HCT116 (cell line): ENCODE measurements around the gene GBP2. TPM values are rescaled to one million over a fixed set of nuclear protein-coding genes. Genes with fewer than 3 reads are reported as not detected.

Source experiments
- ATAC-seq: fragments of 200-7000 bp; cut with Tn5 transposase; 2 replicates; pipeline ENCODE4 v1.9.1; 2020; ENCODE audit warnings: mild to moderate bottlenecking, moderate library complexity
- BruUV-seq: library from RNA; stranded (reverse); fragments of 400-500 nt; replicated peaks from 2 replicates; lab custom pipeline; 2021; lab: Mats Ljungman, UMichigan
- CTCF ChIA-PET: fragments of 300-600 bp; sonication (Branson Sonifier 250); formaldehyde crosslinking; loops from one replicate; lab custom pipeline; 2021; ENCODE audit warnings: antibody characterized with exemption; lab: Charles Lee
- POLR2A ChIA-PET: fragments of 300-600, 350-600 bp; sonication (Branson Sonifier 250); formaldehyde crosslinking; loops from one replicate; lab custom pipeline; 2021; ENCODE audit warnings: antibody characterized with exemption; lab: Charles Lee
- RAD21 ChIA-PET, 2 experiments: fragments of 300-600 bp; sonication (Branson Sonifier 250); formaldehyde crosslinking; loops; one replicate each; lab custom pipeline; 2023; ENCODE audit warnings: low total read pairs in 2 of 2; ENCODE audit not compliant: uncharacterized antibody in 2 of 2, unreplicated experiment in 2 of 2, low non-redundant PET in 1 of 2; lab: Charles Lee
- DNase-seq: peaks from one replicate; pipeline ENCODE4 v3.0.0-alpha.2; 2010; ENCODE audit warnings: low read depth, low spot score
- H2AFZ ChIP-seq: fragments of 200-600 bp; shearing (Covaris generic), sonication (generic); 2 replicates; pipeline ENCODE4 v1.6.1; 2017; ENCODE audit warnings: low read depth, mixed run types, mixed read lengths, antibody characterized with exemption, low read length; ENCODE audit not compliant: poor library complexity, severe bottlenecking
- H3K27ac ChIP-seq: 2 replicates; pipeline ENCODE4 v1.5.1; 2012; ENCODE audit warnings: low read depth, low read length
- H3K27me3 ChIP-seq: fragments of 200-600 bp; sonication (generic); 2 replicates; pipeline ENCODE4 v1.6.1; 2016; ENCODE audit warnings: mixed run types, low read length, mixed read lengths; ENCODE audit not compliant: insufficient read depth
- H3K36me3 ChIP-seq, 2 experiments: fragments of 200-500 bp in 1 of 2; fragments of 200-600 bp in 1 of 2; sonication (Bioruptor generic) in 1 of 2; sonication (generic) in 1 of 2; 2 replicates each; pipeline versions ENCODE4 v1.5.1 to v1.6.1; 2014 to 2016; ENCODE audit warnings: low read length in 2 of 2, inconsistent platforms in 1 of 2, mixed read lengths in 1 of 2, mixed run types in 1 of 2; ENCODE audit not compliant: insufficient read depth in 2 of 2, control insufficient read depth in 1 of 2
- H3K4me1 ChIP-seq, 2 experiments: fragments of 200-600 bp in 1 of 2; sonication (generic) in 1 of 2; 2 replicates each; pipeline versions ENCODE4 v1.5.1 to v1.6.1; 2012 to 2017; ENCODE audit warnings: low read length in 2 of 2, inconsistent platforms in 1 of 2, mild to moderate bottlenecking in 1 of 2, mixed read lengths in 1 of 2, mixed run types in 1 of 2, moderate library complexity in 1 of 2; ENCODE audit not compliant: insufficient read depth in 2 of 2, control insufficient read depth in 1 of 2
- H3K4me2 ChIP-seq: fragments of 200-600 bp; sonication (generic); 2 replicates; pipeline ENCODE4 v1.6.1; 2017; ENCODE audit warnings: mixed run types, low read length, mixed read lengths
- H3K4me3 ChIP-seq, 2 experiments: fragments of 200-600 bp in 1 of 2; sonication (generic) in 1 of 2; replicated peaks in 1 of 2; 2 replicates each; pipeline ENCODE4 v1.5.1; 2011 to 2016; ENCODE audit warnings: low read length in 2 of 2, control low read depth in 1 of 2, low read depth in 1 of 2, mild to moderate bottlenecking in 1 of 2, mixed read lengths in 1 of 2, mixed run types in 1 of 2
- H3K79me2 ChIP-seq: fragments of 200-600 bp; sonication (generic); 2 replicates; pipeline ENCODE4 v1.6.1; 2017; ENCODE audit warnings: mild to moderate bottlenecking, mixed run types, low read length, moderate library complexity, mixed read lengths; ENCODE audit not compliant: insufficient read depth
- H3K9ac ChIP-seq: fragments of 200-600 bp; sonication (generic); 2 replicates; pipeline ENCODE4 v1.6.1; 2016; ENCODE audit warnings: low read length, mixed read lengths
- H3K9me2 ChIP-seq: fragments of 200-600 bp; sonication (generic), shearing (Covaris generic); 2 replicates; pipeline ENCODE4 v1.6.1; 2017; ENCODE audit warnings: mixed run types, mild to moderate bottlenecking, moderate library complexity; ENCODE audit not compliant: insufficient read depth
- H3K9me3 ChIP-seq, 2 experiments: fragments of 200-500 bp in 1 of 2; fragments of 200-600 bp in 1 of 2; sonication (Bioruptor generic) in 1 of 2; sonication (generic) in 1 of 2; 2 replicates each; pipeline ENCODE4 v1.6.1; 2014 to 2017; ENCODE audit warnings: low read length in 2 of 2, mixed read lengths in 2 of 2, inconsistent platforms in 1 of 2, low read depth in 1 of 2, mild to moderate bottlenecking in 1 of 2, mixed run types in 1 of 2, moderate library complexity in 1 of 2; ENCODE audit not compliant: control insufficient read depth in 1 of 2, insufficient read depth in 1 of 2
- H4K20me1 ChIP-seq: fragments of 200-600 bp; sonication (generic), shearing (Covaris generic); 2 replicates; pipeline ENCODE4 v1.6.1; 2017; ENCODE audit warnings: mixed run types, mild to moderate bottlenecking, moderate library complexity; ENCODE audit not compliant: insufficient read depth
- EGR1 ChIP-seq: IDR thresholded peaks from 2 replicates; pipeline ENCODE4 v1.6.1; 2012; ENCODE audit warnings: low read depth
- FOSL1 ChIP-seq: IDR thresholded peaks from 2 replicates; pipeline ENCODE4 v1.6.1; 2012; ENCODE audit warnings: low read depth
- POLR2A ChIP-seq: IDR thresholded peaks from 2 replicates; pipeline ENCODE4 v1.7.0; 2011; ENCODE audit warnings: borderline replicate concordance; ENCODE audit not compliant: insufficient read depth, insufficient read length; ENCODE audit errors: extremely low read depth
- RAD21 ChIP-seq: IDR thresholded peaks from 2 replicates; pipeline ENCODE4 v1.6.1; 2012; ENCODE audit warnings: low read depth, mild to moderate bottlenecking
- SIN3A ChIP-seq: IDR thresholded peaks from 2 replicates; pipeline ENCODE4 v1.6.1; 2012; ENCODE audit warnings: low read depth
- SP1 ChIP-seq: IDR thresholded peaks from 2 replicates; pipeline ENCODE4 v1.6.1; 2012; ENCODE audit warnings: low read depth
- SRF ChIP-seq: IDR thresholded peaks from 2 replicates; pipeline ENCODE4 v1.6.1; 2012; ENCODE audit warnings: low read depth
- YY1 ChIP-seq: IDR thresholded peaks from 2 replicates; pipeline ENCODE4 v1.6.1; 2011; ENCODE audit warnings: low read length, low read depth, moderate library complexity, mild to moderate bottlenecking; ENCODE audit not compliant: insufficient replicate concordance; ENCODE audit errors: extremely low read depth
- intact Hi-C: fragments of 100-400 bp; cut with micrococcal nuclease; formaldehyde crosslinking; loops from 2 replicates; pipeline ENCODE4 v1.10.0; 2022
- total RNA-seq: library from RNA; stranded (reverse); gene quantifications from one replicate; pipeline ENCODE4 v1.2.1, GENCODE V29; 2021; ENCODE audit not compliant: unreplicated experiment
- TF ChIP-seq, protein P1 (sequence below): IDR thresholded peaks from 2 replicates; pipeline ENCODE4 v1.6.1; 2012; ENCODE audit warnings: low read depth
- TF ChIP-seq, protein P2 (sequence below): IDR thresholded peaks from 2 replicates; pipeline ENCODE4 v1.6.1; 2012
- TF ChIP-seq, protein P3 (sequence below), 3 experiments: fragments of 200-600 bp in 1 of 3; sonication (generic) in 1 of 3; IDR thresholded peaks in 2 of 3; conservative IDR thresholded peaks in 1 of 3; 2 replicates each; pipeline ENCODE4 v1.5.1; 2012 to 2017; ENCODE audit warnings: low read depth in 2 of 3, low read length in 2 of 3, antibody characterized with exemption in 1 of 3, borderline replicate concordance in 1 of 3, control low read depth in 1 of 3, mild to moderate bottlenecking in 1 of 3, mixed read lengths in 1 of 3, mixed run types in 1 of 3, moderate library complexity in 1 of 3; ENCODE audit not compliant: insufficient read depth in 1 of 3
- TF ChIP-seq, protein P4 (sequence below): IDR thresholded peaks from 2 replicates; pipeline ENCODE4 v1.6.1; 2012
- TF ChIP-seq, protein P5 (sequence below): IDR thresholded peaks from 2 replicates; pipeline ENCODE4 v1.6.1; 2011; ENCODE audit warnings: mild to moderate bottlenecking, low read length, moderate library complexity; ENCODE audit not compliant: insufficient replicate concordance; ENCODE audit errors: extremely low read depth

GBP2 gene
- total RNA-seq, 1 experiment from 2014 or later: 0.98 TPM

DNA sequence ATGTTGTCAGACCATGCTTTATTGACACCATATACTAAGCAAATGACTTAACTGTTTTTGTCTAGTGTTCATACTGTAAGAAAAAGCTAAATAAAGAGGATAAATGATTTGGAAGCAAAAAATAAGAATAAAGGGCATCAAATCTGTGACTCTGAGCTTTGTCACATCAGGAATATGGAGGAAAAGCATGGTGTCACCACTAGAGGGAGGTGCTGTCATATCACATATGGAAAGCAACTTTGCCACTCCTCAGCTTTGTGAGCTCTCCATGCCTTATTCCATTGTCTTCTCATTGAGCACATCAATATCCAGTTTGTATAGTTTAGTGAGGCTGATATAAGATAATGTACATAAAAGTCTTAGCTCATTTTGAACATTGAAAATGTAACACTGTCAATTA is 40.1 kb downstream of the GBP2 start (continued):
- peak; percentile 88 for TF ChIP-seq RAD21
- no peak for TF ChIP-seq YY1
- TF ChIP-seq, protein P1, sequence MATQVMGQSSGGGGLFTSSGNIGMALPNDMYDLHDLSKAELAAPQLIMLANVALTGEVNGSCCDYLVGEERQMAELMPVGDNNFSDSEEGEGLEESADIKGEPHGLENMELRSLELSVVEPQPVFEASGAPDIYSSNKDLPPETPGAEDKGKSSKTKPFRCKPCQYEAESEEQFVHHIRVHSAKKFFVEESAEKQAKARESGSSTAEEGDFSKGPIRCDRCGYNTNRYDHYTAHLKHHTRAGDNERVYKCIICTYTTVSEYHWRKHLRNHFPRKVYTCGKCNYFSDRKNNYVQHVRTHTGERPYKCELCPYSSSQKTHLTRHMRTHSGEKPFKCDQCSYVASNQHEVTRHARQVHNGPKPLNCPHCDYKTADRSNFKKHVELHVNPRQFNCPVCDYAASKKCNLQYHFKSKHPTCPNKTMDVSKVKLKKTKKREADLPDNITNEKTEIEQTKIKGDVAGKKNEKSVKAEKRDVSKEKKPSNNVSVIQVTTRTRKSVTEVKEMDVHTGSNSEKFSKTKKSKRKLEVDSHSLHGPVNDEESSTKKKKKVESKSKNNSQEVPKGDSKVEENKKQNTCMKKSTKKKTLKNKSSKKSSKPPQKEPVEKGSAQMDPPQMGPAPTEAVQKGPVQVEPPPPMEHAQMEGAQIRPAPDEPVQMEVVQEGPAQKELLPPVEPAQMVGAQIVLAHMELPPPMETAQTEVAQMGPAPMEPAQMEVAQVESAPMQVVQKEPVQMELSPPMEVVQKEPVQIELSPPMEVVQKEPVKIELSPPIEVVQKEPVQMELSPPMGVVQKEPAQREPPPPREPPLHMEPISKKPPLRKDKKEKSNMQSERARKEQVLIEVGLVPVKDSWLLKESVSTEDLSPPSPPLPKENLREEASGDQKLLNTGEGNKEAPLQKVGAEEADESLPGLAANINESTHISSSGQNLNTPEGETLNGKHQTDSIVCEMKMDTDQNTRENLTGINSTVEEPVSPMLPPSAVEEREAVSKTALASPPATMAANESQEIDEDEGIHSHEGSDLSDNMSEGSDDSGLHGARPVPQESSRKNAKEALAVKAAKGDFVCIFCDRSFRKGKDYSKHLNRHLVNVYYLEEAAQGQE: no peak
- TF ChIP-seq, all 23 proteins: peak for 2

DNA sequence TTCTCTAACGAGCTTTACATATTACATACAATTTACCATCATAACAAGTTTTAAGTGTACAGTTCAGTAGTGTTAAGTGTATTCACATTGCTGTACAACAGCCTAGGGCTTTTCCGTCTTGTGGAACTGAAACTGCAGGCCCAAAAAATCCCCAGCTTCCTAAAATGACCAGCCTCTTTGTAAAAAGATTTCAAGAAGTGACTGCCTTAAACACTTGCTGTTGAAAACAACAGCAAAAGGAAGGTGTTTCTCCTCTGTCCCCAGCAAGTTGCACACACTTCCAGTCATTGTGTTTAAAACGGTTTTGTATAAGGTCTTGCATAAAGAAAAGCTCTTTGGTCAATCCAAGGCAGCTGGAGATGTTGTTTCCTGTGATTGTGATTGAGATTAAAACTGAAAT is 44.9 kb downstream of the GBP2 start:
- H3K9me3 ChIP-seq: no peaks in the 10 kb centered on the region
- no peaks in the 10 kb centered on the region for H3K27me3 ChIP-seq
- POLR2A ChIA-PET: no interaction called here
- no peaks in the 10 kb centered on the region for H4K20me1 ChIP-seq
- H3K27ac ChIP-seq: no peak overlapping the region
- RAD21 ChIA-PET: no interaction called here
- CTCF ChIA-PET: no interaction called here
- H3K9me2 ChIP-seq: no peaks in the 10 kb centered on the region
- H3K4me2 ChIP-seq: no peak overlapping the region
- no peaks in the 10 kb centered on the region for H3K79me2 ChIP-seq
- intact Hi-C loops: no loop called here
- H3K36me3 ChIP-seq: no peaks in the 10 kb centered on the region
- H3K9ac ChIP-seq: no peak overlapping the region
- no peak overlapping the region for H3K4me3 ChIP-seq
- no peak for DNase-seq
- no peak for ATAC-seq
- no peak overlapping the region for H2AFZ ChIP-seq
- no peaks in the 10 kb centered on the region for H3K4me1 ChIP-seq
- no TSS peak for BruUV-seq
- TF ChIP-seq, protein P1: no peak
- TF ChIP-seq SP1 (no peak), FOSL1 (no peak), SRF (no peak), RAD21 (no peak), POLR2A (no peak), SIN3A (no peak), EGR1 (no peak)
- TF ChIP-seq, protein P2, sequence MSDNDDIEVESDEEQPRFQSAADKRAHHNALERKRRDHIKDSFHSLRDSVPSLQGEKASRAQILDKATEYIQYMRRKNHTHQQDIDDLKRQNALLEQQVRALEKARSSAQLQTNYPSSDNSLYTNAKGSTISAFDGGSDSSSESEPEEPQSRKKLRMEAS: no peak
- TF ChIP-seq, protein P3, sequence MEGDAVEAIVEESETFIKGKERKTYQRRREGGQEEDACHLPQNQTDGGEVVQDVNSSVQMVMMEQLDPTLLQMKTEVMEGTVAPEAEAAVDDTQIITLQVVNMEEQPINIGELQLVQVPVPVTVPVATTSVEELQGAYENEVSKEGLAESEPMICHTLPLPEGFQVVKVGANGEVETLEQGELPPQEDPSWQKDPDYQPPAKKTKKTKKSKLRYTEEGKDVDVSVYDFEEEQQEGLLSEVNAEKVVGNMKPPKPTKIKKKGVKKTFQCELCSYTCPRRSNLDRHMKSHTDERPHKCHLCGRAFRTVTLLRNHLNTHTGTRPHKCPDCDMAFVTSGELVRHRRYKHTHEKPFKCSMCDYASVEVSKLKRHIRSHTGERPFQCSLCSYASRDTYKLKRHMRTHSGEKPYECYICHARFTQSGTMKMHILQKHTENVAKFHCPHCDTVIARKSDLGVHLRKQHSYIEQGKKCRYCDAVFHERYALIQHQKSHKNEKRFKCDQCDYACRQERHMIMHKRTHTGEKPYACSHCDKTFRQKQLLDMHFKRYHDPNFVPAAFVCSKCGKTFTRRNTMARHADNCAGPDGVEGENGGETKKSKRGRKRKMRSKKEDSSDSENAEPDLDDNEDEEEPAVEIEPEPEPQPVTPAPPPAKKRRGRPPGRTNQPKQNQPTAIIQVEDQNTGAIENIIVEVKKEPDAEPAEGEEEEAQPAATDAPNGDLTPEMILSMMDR (IDR thresholded peaks at IDR 0.05 in 2 of 3, conservative IDR thresholded peaks at IDR 0.05 in 1 of 3; ENCODE audit: borderline replicate concordance in 1 of 3, insufficient read depth in 1 of 3, low read depth in 2 of 3, low read length in 2 of 3): no peak
- TF ChIP-seq, protein P4, sequence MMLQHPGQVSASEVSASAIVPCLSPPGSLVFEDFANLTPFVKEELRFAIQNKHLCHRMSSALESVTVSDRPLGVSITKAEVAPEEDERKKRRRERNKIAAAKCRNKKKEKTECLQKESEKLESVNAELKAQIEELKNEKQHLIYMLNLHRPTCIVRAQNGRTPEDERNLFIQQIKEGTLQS: no peak
- TF ChIP-seq, protein P5, sequence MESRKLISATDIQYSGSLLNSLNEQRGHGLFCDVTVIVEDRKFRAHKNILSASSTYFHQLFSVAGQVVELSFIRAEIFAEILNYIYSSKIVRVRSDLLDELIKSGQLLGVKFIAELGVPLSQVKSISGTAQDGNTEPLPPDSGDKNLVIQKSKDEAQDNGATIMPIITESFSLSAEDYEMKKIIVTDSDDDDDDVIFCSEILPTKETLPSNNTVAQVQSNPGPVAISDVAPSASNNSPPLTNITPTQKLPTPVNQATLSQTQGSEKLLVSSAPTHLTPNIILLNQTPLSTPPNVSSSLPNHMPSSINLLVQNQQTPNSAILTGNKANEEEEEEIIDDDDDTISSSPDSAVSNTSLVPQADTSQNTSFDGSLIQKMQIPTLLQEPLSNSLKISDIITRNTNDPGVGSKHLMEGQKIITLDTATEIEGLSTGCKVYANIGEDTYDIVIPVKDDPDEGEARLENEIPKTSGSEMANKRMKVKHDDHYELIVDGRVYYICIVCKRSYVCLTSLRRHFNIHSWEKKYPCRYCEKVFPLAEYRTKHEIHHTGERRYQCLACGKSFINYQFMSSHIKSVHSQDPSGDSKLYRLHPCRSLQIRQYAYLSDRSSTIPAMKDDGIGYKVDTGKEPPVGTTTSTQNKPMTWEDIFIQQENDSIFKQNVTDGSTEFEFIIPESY: no peak
